ENCODE data around the gene DNAJC3.

Gene DNAJC3

DNA sequence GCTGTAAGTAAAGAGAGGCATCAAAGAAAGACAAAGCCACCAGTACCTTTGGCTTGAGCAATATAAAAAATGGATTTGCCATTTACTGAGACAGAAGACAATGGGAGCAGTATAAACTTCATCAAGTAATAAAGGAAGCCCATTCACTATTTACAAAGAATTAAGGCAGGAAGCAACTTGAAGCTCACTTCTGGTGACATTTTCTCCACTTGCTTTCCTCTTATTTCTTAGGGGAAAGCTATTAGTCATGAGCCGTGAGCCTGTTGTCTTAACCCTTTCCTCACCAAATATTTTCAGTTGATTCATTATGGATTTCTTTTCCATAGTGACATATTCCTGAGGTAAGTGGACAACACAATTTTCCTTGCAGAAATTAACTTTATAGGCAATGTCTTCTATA is 156.8 kb downstream of the DNAJC3 start:
- TF ChIP-seq POLR2AphosphoS5 (IDR thresholded peaks at IDR 0.05; ENCODE audit: low read depth, low read length) (no peak), TAF1 (IDR thresholded peaks at IDR 0.05; ENCODE audit: borderline replicate concordance, insufficient read depth, low read length) (no peak), FOXP2 (optimal IDR thresholded peaks at IDR 0.05; ENCODE audit: borderline replicate concordance, extremely low read depth, extremely low read length, insufficient read depth) (no peak), SIN3A (IDR thresholded peaks at IDR 0.05; ENCODE audit: borderline replicate concordance, insufficient read depth, low read length) (no peak)
- TF ChIP-seq, protein P1, sequence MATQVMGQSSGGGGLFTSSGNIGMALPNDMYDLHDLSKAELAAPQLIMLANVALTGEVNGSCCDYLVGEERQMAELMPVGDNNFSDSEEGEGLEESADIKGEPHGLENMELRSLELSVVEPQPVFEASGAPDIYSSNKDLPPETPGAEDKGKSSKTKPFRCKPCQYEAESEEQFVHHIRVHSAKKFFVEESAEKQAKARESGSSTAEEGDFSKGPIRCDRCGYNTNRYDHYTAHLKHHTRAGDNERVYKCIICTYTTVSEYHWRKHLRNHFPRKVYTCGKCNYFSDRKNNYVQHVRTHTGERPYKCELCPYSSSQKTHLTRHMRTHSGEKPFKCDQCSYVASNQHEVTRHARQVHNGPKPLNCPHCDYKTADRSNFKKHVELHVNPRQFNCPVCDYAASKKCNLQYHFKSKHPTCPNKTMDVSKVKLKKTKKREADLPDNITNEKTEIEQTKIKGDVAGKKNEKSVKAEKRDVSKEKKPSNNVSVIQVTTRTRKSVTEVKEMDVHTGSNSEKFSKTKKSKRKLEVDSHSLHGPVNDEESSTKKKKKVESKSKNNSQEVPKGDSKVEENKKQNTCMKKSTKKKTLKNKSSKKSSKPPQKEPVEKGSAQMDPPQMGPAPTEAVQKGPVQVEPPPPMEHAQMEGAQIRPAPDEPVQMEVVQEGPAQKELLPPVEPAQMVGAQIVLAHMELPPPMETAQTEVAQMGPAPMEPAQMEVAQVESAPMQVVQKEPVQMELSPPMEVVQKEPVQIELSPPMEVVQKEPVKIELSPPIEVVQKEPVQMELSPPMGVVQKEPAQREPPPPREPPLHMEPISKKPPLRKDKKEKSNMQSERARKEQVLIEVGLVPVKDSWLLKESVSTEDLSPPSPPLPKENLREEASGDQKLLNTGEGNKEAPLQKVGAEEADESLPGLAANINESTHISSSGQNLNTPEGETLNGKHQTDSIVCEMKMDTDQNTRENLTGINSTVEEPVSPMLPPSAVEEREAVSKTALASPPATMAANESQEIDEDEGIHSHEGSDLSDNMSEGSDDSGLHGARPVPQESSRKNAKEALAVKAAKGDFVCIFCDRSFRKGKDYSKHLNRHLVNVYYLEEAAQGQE (IDR thresholded peaks at IDR 0.05; ENCODE audit: insufficient read depth in 1 of 2, low read depth in 2 of 2, low read length in 2 of 2): no peak

DNA sequence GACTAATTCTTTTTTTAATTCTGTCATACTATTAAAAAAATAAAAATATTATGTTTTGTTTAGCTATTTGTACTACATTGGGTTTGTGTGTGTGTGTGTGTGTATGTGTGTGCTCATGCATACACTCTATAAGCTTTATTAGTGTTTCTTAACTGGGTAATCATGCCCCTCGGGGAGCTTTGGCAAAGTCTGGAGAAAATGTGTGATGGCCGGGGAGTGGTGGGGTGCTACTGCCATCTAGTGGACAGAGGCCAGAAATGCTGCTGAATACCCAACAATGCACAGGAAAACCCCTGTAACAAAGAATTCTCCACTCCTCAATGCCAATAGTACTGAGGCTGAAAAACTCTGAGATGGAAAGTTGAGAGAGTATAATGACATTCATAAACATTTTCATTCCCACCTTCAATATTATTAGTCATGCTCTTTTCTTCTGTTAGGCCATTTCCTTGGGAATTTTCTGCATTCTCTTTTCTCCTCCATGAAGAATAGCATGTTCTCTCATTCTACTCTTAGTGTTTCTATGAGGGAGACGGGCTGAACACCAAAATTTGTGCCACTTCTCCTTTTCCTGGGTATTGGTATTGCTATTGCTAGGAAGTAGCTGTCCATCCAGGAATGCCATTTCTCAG is 157.3 kb downstream of the DNAJC3 start:
- TF ChIP-seq FOXP2 (optimal IDR thresholded peaks at IDR 0.05; ENCODE audit: borderline replicate concordance, extremely low read depth, extremely low read length, insufficient read depth): no peak
- no peak for TF ChIP-seq SIN3A (IDR thresholded peaks at IDR 0.05; ENCODE audit: borderline replicate concordance, insufficient read depth, low read length)
- TF ChIP-seq, protein P1 (IDR thresholded peaks at IDR 0.05; ENCODE audit: insufficient read depth in 1 of 2, low read depth in 2 of 2, low read length in 2 of 2): no peak
- TF ChIP-seq POLR2AphosphoS5 (IDR thresholded peaks at IDR 0.05; ENCODE audit: low read depth, low read length): no peak
- no peak for TF ChIP-seq TAF1 (IDR thresholded peaks at IDR 0.05; ENCODE audit: borderline replicate concordance, insufficient read depth, low read length)

DNA sequence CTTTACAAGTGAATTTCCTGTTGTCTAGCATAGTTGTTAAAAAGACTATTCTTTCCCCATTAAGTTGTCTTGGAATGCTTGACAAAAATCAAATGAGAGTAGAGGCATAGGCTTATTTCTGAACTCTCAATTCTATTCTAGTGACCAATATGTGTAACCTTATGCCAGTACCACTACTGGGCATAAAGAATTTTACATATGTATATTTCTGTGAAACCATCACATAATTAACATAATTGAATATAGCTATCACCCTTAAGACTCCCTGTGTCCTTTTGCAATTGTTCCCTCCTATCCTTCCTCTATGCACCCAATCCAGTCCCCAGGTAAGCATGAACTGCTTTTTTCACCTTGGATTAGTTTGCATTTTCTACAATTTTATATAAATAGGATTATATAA is 165.0 kb downstream of the DNAJC3 start:
- no peak for TF ChIP-seq SIN3A (IDR thresholded peaks at IDR 0.05; ENCODE audit: borderline replicate concordance, insufficient read depth, low read length)
- TF ChIP-seq FOXP2 (optimal IDR thresholded peaks at IDR 0.05; ENCODE audit: borderline replicate concordance, extremely low read depth, extremely low read length, insufficient read depth): no peak
- no peak for TF ChIP-seq TAF1 (IDR thresholded peaks at IDR 0.05; ENCODE audit: borderline replicate concordance, insufficient read depth, low read length)
- no peak for TF ChIP-seq POLR2AphosphoS5 (IDR thresholded peaks at IDR 0.05; ENCODE audit: low read depth, low read length)
- TF ChIP-seq, protein P1 (IDR thresholded peaks at IDR 0.05; ENCODE audit: insufficient read depth in 1 of 2, low read depth in 2 of 2, low read length in 2 of 2): no peak

DNA sequence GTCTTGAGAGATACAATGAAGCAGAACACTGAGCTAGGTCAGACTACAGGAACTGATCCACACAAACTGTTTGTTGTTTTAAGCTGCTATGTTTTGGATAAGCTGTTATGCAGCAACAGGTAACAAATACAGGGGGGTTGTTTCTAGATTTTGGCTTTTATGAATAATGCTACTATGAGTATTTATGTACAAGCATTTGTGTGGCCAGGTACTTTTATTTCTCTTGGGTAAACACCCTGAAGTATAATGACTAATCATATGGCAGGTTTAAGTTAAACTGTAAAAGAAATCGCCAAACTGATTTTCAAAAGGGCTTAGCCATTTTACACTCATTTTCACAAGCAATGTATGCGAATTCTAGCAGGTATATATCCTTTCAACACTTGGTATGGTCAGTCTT is 166.0 kb downstream of the DNAJC3 start:
- TF ChIP-seq SIN3A (IDR thresholded peaks at IDR 0.05; ENCODE audit: borderline replicate concordance, insufficient read depth, low read length) (no peak), FOXP2 (optimal IDR thresholded peaks at IDR 0.05; ENCODE audit: borderline replicate concordance, extremely low read depth, extremely low read length, insufficient read depth) (no peak), TAF1 (IDR thresholded peaks at IDR 0.05; ENCODE audit: borderline replicate concordance, insufficient read depth, low read length) (no peak), POLR2AphosphoS5 (IDR thresholded peaks at IDR 0.05; ENCODE audit: low read depth, low read length) (no peak)
- TF ChIP-seq, protein P1 (IDR thresholded peaks at IDR 0.05; ENCODE audit: insufficient read depth in 1 of 2, low read depth in 2 of 2, low read length in 2 of 2): no peak
